K562 (cell line): ENCODE data around the gene GPR35. TPM values are rescaled to one million over a fixed set of nuclear protein-coding genes. Genes with fewer than 3 reads are reported as not detected.
A peak's percentile ranks its signal among the peaks of the same experiment; 100 is the strongest.

Experiments
- ARID3B ChIP-seq: fragments of 250-450 bp; sonication (Bioruptor Pico); IDR thresholded peaks from 2 replicates; pipeline ENCODE4 v1.4.0; 2020; ENCODE audit warnings: borderline replicate concordance
- CBFB ChIP-seq: sonication (generic); formaldehyde crosslinking; IDR thresholded peaks from 2 replicates; pipeline ENCODE4 v1.4.0; 2020; ENCODE audit warnings: mild to moderate bottlenecking, missing genetic modification reagents
- DPF2 ChIP-seq: fragments of 450-650 bp; IDR thresholded peaks from 2 replicates; pipeline ENCODE4 v1.6.1; 2016
- HDAC1 ChIP-seq, 2 experiments: fragments of 450-650 bp; IDR thresholded peaks; 2 replicates each; pipeline ENCODE4 v1.6.1; 2016 to 2017; ENCODE audit warnings: inconsistent platforms in 1 of 2, mild to moderate bottlenecking in 1 of 2, moderate library complexity in 1 of 2
- HNRNPLL ChIP-seq: fragments of 200-400 bp; formaldehyde crosslinking; IDR thresholded peaks from 2 replicates; pipeline ENCODE4 v1.6.1; 2017; ENCODE audit warnings: low read length, low read depth, mild to moderate bottlenecking; ENCODE audit not compliant: poor library complexity, severe bottlenecking
- HOMEZ ChIP-seq: fragments of 250-450 bp; sonication (Bioruptor Pico); IDR thresholded peaks from 2 replicates; pipeline ENCODE4 v1.4.0; 2020; ENCODE audit warnings: mild to moderate bottlenecking, moderate library complexity
- JUND ChIP-seq, 2 experiments: IDR thresholded peaks; 2 replicates in 1 of 2; 3 replicates in 1 of 2; pipeline ENCODE4 v1.6.1; 2011; ENCODE audit warnings: borderline replicate concordance in 2 of 2, low read depth in 2 of 2, low read length in 2 of 2, improper control_type of control experiment in 1 of 2, missing biosample characterization in 1 of 2, missing genetic modification characterization in 1 of 2, missing genetic modification reagents in 1 of 2
- KLF10 ChIP-seq: fragments of 250-450 bp; sonication (Bioruptor Pico); IDR thresholded peaks from 2 replicates; pipeline ENCODE4 v1.6.1; 2021; ENCODE audit warnings: matching md5 sums
- MAZ ChIP-seq, 2 experiments: fragments of 450-650 bp in 1 of 2; sonication (generic) in 1 of 2; formaldehyde crosslinking; IDR thresholded peaks in 1 of 2; conservative IDR thresholded peaks in 1 of 2; 2 replicates each; pipeline versions ENCODE4 v1.4.0 to v1.5.0; 2020; ENCODE audit warnings: mild to moderate bottlenecking in 1 of 2, missing genetic modification reagents in 1 of 2
- NKRF ChIP-seq: fragments of 450-650 bp; IDR thresholded peaks from 2 replicates; pipeline ENCODE4 v1.6.1; 2016; ENCODE audit warnings: borderline replicate concordance
- PHF8 ChIP-seq: fragments of 200-600 bp; sonication (generic); IDR thresholded peaks from 2 replicates; pipeline ENCODE4 v1.6.1; 2012; ENCODE audit warnings: mixed run types, mild to moderate bottlenecking, inconsistent platforms, low read length, moderate library complexity, borderline replicate concordance
- SAFB2 ChIP-seq: fragments of 200-400 bp; formaldehyde crosslinking; IDR thresholded peaks from 2 replicates; pipeline ENCODE4 v1.6.1; 2018; ENCODE audit warnings: borderline replicate concordance, low read length, low read depth, moderate library complexity; ENCODE audit not compliant: severe bottlenecking
- SAP30 ChIP-seq: fragments of 200-600 bp; sonication (generic); IDR thresholded peaks from 2 replicates; pipeline ENCODE4 v1.6.1; 2012; ENCODE audit warnings: borderline replicate concordance, low read depth, mild to moderate bottlenecking, moderate library complexity, low read length, control low read depth, inconsistent platforms; ENCODE audit not compliant: insufficient read depth, poor library complexity, severe bottlenecking
- SMAD3 ChIP-seq: fragments of 450-650 bp; formaldehyde crosslinking; conservative IDR thresholded peaks from 2 replicates; pipeline ENCODE4 v1.4.0; 2020; ENCODE audit warnings: mild to moderate bottlenecking
- SRSF1 ChIP-seq: fragments of 200-400 bp; formaldehyde crosslinking; IDR thresholded peaks from 2 replicates; pipeline ENCODE4 v1.6.1; 2017; ENCODE audit warnings: mild to moderate bottlenecking, low read depth, low read length, moderate library complexity
- TFAP4 ChIP-seq: sonication (generic); formaldehyde crosslinking; IDR thresholded peaks from 2 replicates; pipeline ENCODE4 v1.8.0; 2022; ENCODE audit warnings: missing genetic modification reagents, mild to moderate bottlenecking, moderate library complexity, borderline replicate concordance
- TRIM24 ChIP-seq, 2 experiments: fragments of 450-650 bp; IDR thresholded peaks; 2 replicates each; pipeline ENCODE4 v1.6.1; 2016
- ZFX ChIP-seq: sonication (generic); formaldehyde crosslinking; IDR thresholded peaks from 2 replicates; pipeline ENCODE4 v1.8.0; 2022; ENCODE audit warnings: mild to moderate bottlenecking, missing genetic modification reagents, moderate library complexity
- ZNF217 ChIP-seq: sonication (generic); formaldehyde crosslinking; IDR thresholded peaks from 2 replicates; pipeline ENCODE4 v1.8.0; 2022; ENCODE audit warnings: mild to moderate bottlenecking, missing genetic modification reagents
- ZNF780A ChIP-seq: fragments of 250-450 bp; sonication (Bioruptor Pico); IDR thresholded peaks from 2 replicates; pipeline ENCODE4 v1.5.0; 2021; ENCODE audit warnings: mild to moderate bottlenecking
- ZNF79 ChIP-seq: fragments of 250-450 bp; sonication (Bioruptor Pico); IDR thresholded peaks from 2 replicates; pipeline ENCODE4 v1.4.0; 2020; ENCODE audit warnings: low read depth, mild to moderate bottlenecking, moderate library complexity
- polyA plus RNA-seq, 8 experiments: library from polyadenylated mRNA; depleted of rRNA in 4 of 8; stranded (reverse) in 5 of 8; unstranded in 3 of 8; fragments of >200 nt; fragmentation: Nextera tagmentation in 2 of 8; fragmentation: Illumina TruSeq in 1 of 8; extraction: Ambion mirVana in 2 of 8; extraction: Trizol in 1 of 8; gene quantifications; 2 replicates each; pipeline versions ENCODE4 v1.2.1 to v1.2.3, GENCODE V29; 2011 to 2014; ENCODE audit warnings: inconsistent platforms in 1 of 8, missing spikeins in 1 of 8
- total RNA-seq, 7 experiments: library from RNA; depleted of rRNA in 6 of 7; stranded (reverse); fragments of >200 nt in 6 of 7; fragmentation: Illumina TruSeq in 2 of 7; extraction: Trizol in 2 of 7; gene quantifications; 2 replicates each; pipeline versions ENCODE4 v1.2.1 to v1.2.3, GENCODE V29; 2011 to 2021; ENCODE audit warnings: low replicate concordance in 1 of 7

GPR35 gene
- total and polyA plus RNA-seq, 9 of the 15 experiments (the other 6 are each of a cell fraction or from before 2014, with no cell fraction given): 0.04 to 0.50 (median 0.29) TPM; not detected in 3

- TF ChIP-seq KLF10 (no peak), HOMEZ (CRISPR knock-in tag) (no peak), SRSF1 (no peak), SAP30 (no peak), ARID3B (CRISPR knock-in tag) (no peak), SAFB2 (no peak), ZFX (no peak), SMAD3 (CRISPR knock-in tag) (no peak), HDAC1 (IDR thresholded peaks at IDR 0.05) (0 out of 4 replicates have a peak, but pooled peaks of 1 of the 2 experiments have one; percentile 15), TRIM24 (IDR thresholded peaks at IDR 0.05) (no peak), ZNF217 (CRISPR knock-in tag) (no peak), TFAP4 (CRISPR knock-in tag) (peak; percentile 66; the same call in 1 of the 2 replicates), CBFB (CRISPR knock-in tag) (no peak), PHF8 (no peak), ZNF79 (no peak), HNRNPLL (no peak), DPF2 (0 out of 2 replicates have a peak, but pooled peaks have one; percentile 39), JUND (IDR thresholded peaks at IDR 0.05; ENCODE audit: borderline replicate concordance, low read depth, low read length) (peak; percentile 56; the same call in 1 of the 2 replicates), JUND (tag; IDR thresholded peaks at IDR 0.05; ENCODE audit: borderline replicate concordance, low read depth, low read length) (no peak; the same call in 2 of the 3 replicates), NKRF (no peak), MAZ (CRISPR knock-in tag; conservative IDR thresholded peaks at IDR 0.05 in 1 of 2, IDR thresholded peaks at IDR 0.05 in 1 of 2) (peak in 1 of 2 experiments; percentile 52; a peak in 1 of 4 replicates), ZNF780A (CRISPR knock-in tag) (no peak)
These were observed 20.9 kb upstream of the GPR35 start (continued) for GRCh38 chr2:240604291-240604938.
